ENCODE measurements around the gene VPS35. TPM values are rescaled to one million over a fixed set of nuclear protein-coding genes. Genes with fewer than 3 reads are reported as not detected.

The VPS35 gene
- total and polyA plus RNA-seq, 7 donors, result 28.7 to 61.8 (median 44.4) TPM

GRCh38 chr16:46719528-46719927 is 30.6 kb upstream of the VPS35 start:
- H3K27me3 ChIP-seq, result no peaks in the 10 kb centered on the region
- DNase-seq, result no peak
- no peaks in the 10 kb centered on the region for H3K36me3 ChIP-seq
- intact Hi-C loops (cut with DNase I), result no loop called here
- no peak overlapping the region for H3K4me3 ChIP-seq
- no peaks in the 10 kb centered on the region for H3K9me3 ChIP-seq
- WGBS, 2 donors, result 92 to 95% methylated on average over 6 of the region's 6 CpGs
- no peak for TF ChIP-seq EP300 (IDR thresholded peaks at IDR 0.05)
- no peak for TF ChIP-seq POLR2AphosphoS5 (IDR thresholded peaks at IDR 0.05)
- TF ChIP-seq POLR2A (IDR thresholded peaks at IDR 0.05), result no peak
- no peak for TF ChIP-seq CTCF (IDR thresholded peaks at IDR 0.05)
- H3K4me1 ChIP-seq, result no peaks in the 10 kb centered on the region
- H3K27ac ChIP-seq, result no peak overlapping the region

GRCh38 chr16:46718214-46718613 is 29.2 kb upstream of the VPS35 start:
- H3K4me1 ChIP-seq, result no peaks in the 10 kb centered on the region
- WGBS, 2 donors, result 83 to 86% methylated on average over 8 of the region's 8 CpGs
- no peak overlapping the region for H3K27ac ChIP-seq
- DNase-seq, result no peak
- H3K27me3 ChIP-seq, result no peaks in the 10 kb centered on the region
- H3K9me3 ChIP-seq, result no peaks in the 10 kb centered on the region
- H3K36me3 ChIP-seq, result no peaks in the 10 kb centered on the region
- TF ChIP-seq POLR2A (IDR thresholded peaks at IDR 0.05), result no peak
- no peak for TF ChIP-seq POLR2AphosphoS5 (IDR thresholded peaks at IDR 0.05)
- no peak for TF ChIP-seq CTCF (IDR thresholded peaks at IDR 0.05)
- TF ChIP-seq EP300 (IDR thresholded peaks at IDR 0.05), result no peak
- no peak overlapping the region for H3K4me3 ChIP-seq
- intact Hi-C loops (cut with DNase I), result no loop called here

GRCh38 chr16:46717692-46718091 is 28.7 kb upstream of the VPS35 start:
- DNase-seq, result no peak
- Histone ChIP-seq H3K4me3 (no peak overlapping the region), H3K4me1 (no peaks in the 10 kb centered on the region), H3K36me3 (no peaks in the 10 kb centered on the region), H3K27ac (no peak overlapping the region), H3K27me3 (no peaks in the 10 kb centered on the region), H3K9me3 (no peaks in the 10 kb centered on the region)
- TF ChIP-seq POLR2AphosphoS5 (IDR thresholded peaks at IDR 0.05) (no peak), EP300 (IDR thresholded peaks at IDR 0.05) (no peak), CTCF (IDR thresholded peaks at IDR 0.05) (no peak), POLR2A (IDR thresholded peaks at IDR 0.05) (no peak)
- intact Hi-C loops (cut with DNase I), result no loop called here
- 77 to 88% methylated on average over 2 of the region's 2 CpGs for WGBS, 2 donors

- no peak for TF ChIP-seq CTCF (IDR thresholded peaks at IDR 0.05)
- TF ChIP-seq POLR2A (IDR thresholded peaks at IDR 0.05), result no peak
- TF ChIP-seq POLR2AphosphoS5 (IDR thresholded peaks at IDR 0.05), result no peak
- no peak for TF ChIP-seq EP300 (IDR thresholded peaks at IDR 0.05)
Observed at GRCh38 chr16:46715769-46716305, 26.9 kb upstream of the VPS35 start.

More at GRCh38 chr16:46715769-46716305, 26.9 kb upstream of the VPS35 start:
- Histone ChIP-seq H3K4me3 (no peak overlapping the region), H3K27me3 (no peaks in the 10 kb centered on the region), H3K36me3 (no peaks in the 10 kb centered on the region), H3K9me3 (no peaks in the 10 kb centered on the region), H3K27ac (no peak overlapping the region), H3K4me1 (no peaks in the 10 kb centered on the region)
- intact Hi-C loops (cut with DNase I), result no loop called here
- WGBS, 2 donors, result 69 to 73% methylated on average over 6 of the region's 6 CpGs
- no peak for DNase-seq
